Activated CD4-positive, alpha-beta memory T cell treated with anti-CD3 and anti-CD28 coated beads, Interleukin-2, amount 10 ng/mL, durations not matched to agents 7 days and 5 days (primary cell): ENCODE data around the gene TEAD1. TPM values are rescaled to one million over a fixed set of nuclear protein-coding genes. Genes with fewer than 3 reads are reported as not detected.

Experiments used
- CTCF ChIA-PET: fragments of 350-600 bp; sonication (Branson Sonifier 250); formaldehyde crosslinking; loops from one replicate; lab custom pipeline; 2021; ENCODE audit warnings: antibody characterized with exemption, inconsistent platforms; lab: Charles Lee
- POLR2A ChIA-PET: fragments of 350-600 bp; sonication (Branson Sonifier 250); formaldehyde crosslinking; loops from one replicate; lab custom pipeline; 2021; ENCODE audit warnings: antibody characterized with exemption; lab: Charles Lee
- DNase-seq: peaks from one replicate; pipeline ENCODE4 v3.0.0-alpha.2; 2020
- H3K27ac Mint-ChIP-seq: one replicate; pipeline ENCODE4 v1.8.0; 2021; ENCODE audit warnings: mild to moderate bottlenecking, mixed read lengths
- H3K27me3 Mint-ChIP-seq: one replicate; pipeline ENCODE4 v1.8.0; 2021; ENCODE audit warnings: mixed read lengths
- H3K36me3 Mint-ChIP-seq: one replicate; pipeline ENCODE4 v1.8.0; 2021; ENCODE audit warnings: low read depth, mixed read lengths
- H3K4me1 Mint-ChIP-seq: one replicate; pipeline ENCODE4 v1.8.0; 2021; ENCODE audit warnings: mixed read lengths
- H3K4me3 Mint-ChIP-seq: one replicate; pipeline ENCODE4 v1.8.0; 2021; ENCODE audit warnings: mild to moderate bottlenecking, mixed read lengths
- H3K9me3 Mint-ChIP-seq: one replicate; pipeline ENCODE4 v1.8.0; 2021; ENCODE audit warnings: mixed read lengths
- total RNA-seq, 2 experiments: library from RNA; stranded (reverse); gene quantifications; one replicate each; pipeline ENCODE4 v1.2.3, GENCODE V29; 2021

The TEAD1 gene
- total RNA-seq, 2 experiments from 2014 or later: 0.98 to 1.0 TPM

GRCh38 chr11:12673601-12673923 is 659 bp upstream of the TEAD1 start:
- ChIA-PET CTCF (interaction anchor here (1.0 kb wide), 1 partner anchor 215 kb away, joined by 3 read pairs; no protein-coding TSS in a partner anchor), POLR2A (no interaction called here)
- no peaks in the 10 kb centered on the region for H3K9me3 Mint-ChIP-seq
- no peak for DNase-seq
- H3K4me1 Mint-ChIP-seq: peaks cover 11% of the 10 kb centered on the region
- peaks cover 58% of the 10 kb centered on the region for H3K27me3 Mint-ChIP-seq
- H3K4me3 Mint-ChIP-seq: peak overlapping the region; percentile 78
- H3K27ac Mint-ChIP-seq: no peak overlapping the region
- H3K36me3 Mint-ChIP-seq: no peaks in the 10 kb centered on the region

- Mint-ChIP-seq H3K27ac (no peak overlapping the region), H3K4me1 (peaks cover 11% of the 10 kb centered on the region), H3K4me3 (no peak overlapping the region), H3K27me3 (peaks cover 58% of the 10 kb centered on the region), H3K9me3 (no peaks in the 10 kb centered on the region), H3K36me3 (no peaks in the 10 kb centered on the region)
- peak; percentile 24 for DNase-seq
- CTCF ChIA-PET: no interaction called here
- POLR2A ChIA-PET: no interaction called here
These were observed 332 bp downstream of the TEAD1 start for GRCh38 chr11:12674571-12674935.

- DNase-seq: no peak
- H3K27ac Mint-ChIP-seq: peak overlapping the region; percentile 34
- no peaks in the 10 kb centered on the region for H3K36me3 Mint-ChIP-seq
- ChIA-PET POLR2A (no interaction called here), CTCF (no interaction called here)
- H3K27me3 Mint-ChIP-seq: peaks cover 62% of the 10 kb centered on the region
- H3K4me3 Mint-ChIP-seq: peak overlapping the region; percentile 62
- H3K4me1 Mint-ChIP-seq: peaks cover 12% of the 10 kb centered on the region
- H3K9me3 Mint-ChIP-seq: no peaks in the 10 kb centered on the region
These were observed 895 bp downstream of the TEAD1 start for GRCh38 chr11:12674936-12675696.

GRCh38 chr11:12675951-12676711 is 1.9 kb downstream of the TEAD1 start:
- POLR2A ChIA-PET: interaction anchor here (0.7 kb wide), 1 partner anchor 47 kb away, joined by 3 read pairs; no protein-coding TSS in a partner anchor
- Mint-ChIP-seq H3K4me1 (peaks cover 19% of the 10 kb centered on the region), H3K27ac (no peak overlapping the region), H3K27me3 (peaks cover 72% of the 10 kb centered on the region), H3K4me3 (peak overlapping the region; percentile 8), H3K36me3 (no peaks in the 10 kb centered on the region), H3K9me3 (no peaks in the 10 kb centered on the region)
- CTCF ChIA-PET: no interaction called here
- DNase-seq: no peak

GRCh38 chr11:12677131-12677530 is 2.9 kb downstream of the TEAD1 start:
- H3K4me1 Mint-ChIP-seq: peaks cover 19% of the 10 kb centered on the region
- no peak overlapping the region for H3K4me3 Mint-ChIP-seq
- no peaks in the 10 kb centered on the region for H3K9me3 Mint-ChIP-seq

GRCh38 chr11:12678092-12678491 is 3.9 kb downstream of the TEAD1 start:
- peaks cover 17% of the 10 kb centered on the region for H3K4me1 Mint-ChIP-seq
- POLR2A ChIA-PET: no interaction called here
- no peaks in the 10 kb centered on the region for H3K9me3 Mint-ChIP-seq
- H3K36me3 Mint-ChIP-seq: no peaks in the 10 kb centered on the region
- H3K27me3 Mint-ChIP-seq: peaks cover 78% of the 10 kb centered on the region
- H3K27ac Mint-ChIP-seq: no peak overlapping the region
- DNase-seq: no peak
- CTCF ChIA-PET: interaction anchor here (0.8 kb wide), 1 partner anchor 347 kb away, joined by 3 read pairs; no protein-coding TSS in a partner anchor
- H3K4me3 Mint-ChIP-seq: no peak overlapping the region

More at GRCh38 chr11:12677131-12677530, 2.9 kb downstream of the TEAD1 start:
- POLR2A ChIA-PET: no interaction called here
- H3K27me3 Mint-ChIP-seq: peaks cover 77% of the 10 kb centered on the region
- no peaks in the 10 kb centered on the region for H3K36me3 Mint-ChIP-seq
- DNase-seq: no peak
- CTCF ChIA-PET: no interaction called here
- H3K27ac Mint-ChIP-seq: no peak overlapping the region

GRCh38 chr11:12678991-12679390 is 4.8 kb downstream of the TEAD1 start:
- Mint-ChIP-seq H3K27ac (no peak overlapping the region), H3K27me3 (peaks cover 81% of the 10 kb centered on the region), H3K36me3 (no peaks in the 10 kb centered on the region), H3K9me3 (no peaks in the 10 kb centered on the region), H3K4me3 (no peak overlapping the region), H3K4me1 (peaks cover 12% of the 10 kb centered on the region)
- POLR2A ChIA-PET: no interaction called here
- no peak for DNase-seq
- CTCF ChIA-PET: no interaction called here

- Mint-ChIP-seq H3K27ac (no peak overlapping the region), H3K4me3 (no peak overlapping the region), H3K4me1 (peaks cover 12% of the 10 kb centered on the region), H3K36me3 (no peaks in the 10 kb centered on the region), H3K27me3 (peaks cover 83% of the 10 kb centered on the region), H3K9me3 (no peaks in the 10 kb centered on the region)
- ChIA-PET POLR2A (no interaction called here), CTCF (no interaction called here)
- no peak for DNase-seq
These were observed 5.2 kb downstream of the TEAD1 start for GRCh38 chr11:12679471-12679870.

GRCh38 chr11:12680246-12680939 is 6.2 kb downstream of the TEAD1 start:
- DNase-seq: peak; percentile 24
- Mint-ChIP-seq H3K27me3 (peaks cover 87% of the 10 kb centered on the region), H3K4me3 (no peak overlapping the region), H3K9me3 (no peaks in the 10 kb centered on the region), H3K36me3 (no peaks in the 10 kb centered on the region), H3K27ac (no peak overlapping the region), H3K4me1 (peaks cover 9% of the 10 kb centered on the region)
- ChIA-PET CTCF (no interaction called here), POLR2A (no interaction called here)

- no peak for DNase-seq
- CTCF ChIA-PET: no interaction called here
- Mint-ChIP-seq H3K27ac (no peak overlapping the region), H3K9me3 (no peaks in the 10 kb centered on the region), H3K4me3 (no peak overlapping the region), H3K27me3 (peaks cover 85% of the 10 kb centered on the region), H3K4me1 (peaks cover 8% of the 10 kb centered on the region), H3K36me3 (no peaks in the 10 kb centered on the region)
- POLR2A ChIA-PET: no interaction called here
These were observed 6.7 kb downstream of the TEAD1 start for GRCh38 chr11:12680940-12681258.

- Mint-ChIP-seq H3K4me3 (no peak overlapping the region), H3K27me3 (peaks cover 81% of the 10 kb centered on the region), H3K9me3 (no peaks in the 10 kb centered on the region), H3K4me1 (peaks cover 8% of the 10 kb centered on the region), H3K27ac (no peak overlapping the region), H3K36me3 (no peaks in the 10 kb centered on the region)
- ChIA-PET CTCF (no interaction called here), POLR2A (no interaction called here)
- DNase-seq: no peak
These were observed 7.2 kb downstream of the TEAD1 start for GRCh38 chr11:12681466-12681865.

- Mint-ChIP-seq H3K4me3 (no peak overlapping the region), H3K9me3 (no peaks in the 10 kb centered on the region), H3K36me3 (no peaks in the 10 kb centered on the region), H3K4me1 (peaks cover 8% of the 10 kb centered on the region), H3K27ac (no peak overlapping the region), H3K27me3 (peaks cover 81% of the 10 kb centered on the region)
- DNase-seq: no peak
- CTCF ChIA-PET: no interaction called here
- POLR2A ChIA-PET: no interaction called here
These were observed 8.1 kb downstream of the TEAD1 start for GRCh38 chr11:12682288-12682687.

GRCh38 chr11:12682737-12683500 is 8.7 kb downstream of the TEAD1 start:
- H3K4me1 Mint-ChIP-seq: peaks cover 8% of the 10 kb centered on the region
- no peak for DNase-seq
- no peak overlapping the region for H3K27ac Mint-ChIP-seq
- no peaks in the 10 kb centered on the region for H3K9me3 Mint-ChIP-seq
- peaks cover 77% of the 10 kb centered on the region for H3K27me3 Mint-ChIP-seq
- no peaks in the 10 kb centered on the region for H3K36me3 Mint-ChIP-seq
- CTCF ChIA-PET: no interaction called here
- no peak overlapping the region for H3K4me3 Mint-ChIP-seq
- POLR2A ChIA-PET: no interaction called here
